RWPE2 (cell line): ENCODE measurements around the gene DENND4A.

Source experiments
- ATAC-seq: fragments of 200-7000 bp; cut with Tn5 transposase; 3 replicates; pipeline ENCODE4 v1.9.1; 2021; ENCODE audit warnings: low read depth
- DNase-seq: peaks from one replicate; pipeline ENCODE4 v3.0.0-alpha.2; 2020; ENCODE audit warnings: low spot score
- H3K27ac ChIP-seq: fragments of 450-650 bp; 2 replicates; pipeline ENCODE4 v1.5.1; 2017; ENCODE audit warnings: mild to moderate bottlenecking; ENCODE audit not compliant: poor library complexity, severe bottlenecking
- H3K27me3 ChIP-seq: fragments of 250-450 bp; sonication (Bioruptor Pico); 2 replicates; pipeline ENCODE4 v1.5.1; 2021; ENCODE audit warnings: mild to moderate bottlenecking, moderate library complexity; ENCODE audit not compliant: insufficient read depth, poor library complexity, severe bottlenecking
- H3K36me3 ChIP-seq: fragments of 250-450 bp; sonication (Bioruptor Pico); 2 replicates; pipeline ENCODE4 v1.5.1; 2020; ENCODE audit warnings: low read depth, mild to moderate bottlenecking, moderate library complexity
- H3K4me1 ChIP-seq: fragments of 250-450 bp; sonication (Bioruptor Pico); 2 replicates; pipeline ENCODE4 v1.5.1; 2021; ENCODE audit warnings: mild to moderate bottlenecking, moderate library complexity; ENCODE audit not compliant: insufficient read depth, poor library complexity, severe bottlenecking
- H3K4me3 ChIP-seq: fragments of 250-450 bp; sonication (Bioruptor Pico); 2 replicates; pipeline ENCODE4 v1.5.1; 2021; ENCODE audit warnings: mild to moderate bottlenecking, moderate library complexity; ENCODE audit not compliant: severe bottlenecking
- H3K9me3 ChIP-seq: fragments of 250-450 bp; sonication (Bioruptor Pico); 2 replicates; pipeline ENCODE4 v1.5.1; 2021; ENCODE audit warnings: mild to moderate bottlenecking, moderate library complexity; ENCODE audit not compliant: severe bottlenecking
- CTCF ChIP-seq: fragments of 450-650 bp; IDR thresholded peaks from one replicate; pipeline ENCODE4 v1.5.1; 2017; ENCODE audit warnings: mild to moderate bottlenecking, moderate library complexity; ENCODE audit not compliant: poor library complexity, severe bottlenecking

Gene DENND4A

GRCh38 chr15:65641768-65642475 lies 150.2 kb downstream of the DENND4A start:
- TF ChIP-seq CTCF: no peak
- peaks cover 15% of the 10 kb centered on the region for H3K4me1 ChIP-seq
- peak overlapping the region; percentile 48 for H3K27ac ChIP-seq
- ATAC-seq (no peak), DNase-seq (no peak)
- no peaks in the 10 kb centered on the region for H3K36me3 ChIP-seq
- no peaks in the 10 kb centered on the region for H3K27me3 ChIP-seq
- no peak overlapping the region for H3K4me3 ChIP-seq
- H3K9me3 ChIP-seq: no peaks in the 10 kb centered on the region

GRCh38 chr15:65639509-65639908 lies 152.6 kb downstream of the DENND4A start:
- Histone ChIP-seq H3K36me3 (no peaks in the 10 kb centered on the region), H3K4me1 (peaks cover 15% of the 10 kb centered on the region), H3K27me3 (no peaks in the 10 kb centered on the region), H3K9me3 (no peaks in the 10 kb centered on the region), H3K4me3 (no peak overlapping the region), H3K27ac (no peak overlapping the region)
- TF ChIP-seq CTCF: no peak
- DNase-seq (no peak), ATAC-seq (no peak)

GRCh38 chr15:65638681-65639089 lies 153.4 kb downstream of the DENND4A start:
- peaks cover 13% of the 10 kb centered on the region for H3K4me1 ChIP-seq
- H3K36me3 ChIP-seq: no peaks in the 10 kb centered on the region
- no peaks in the 10 kb centered on the region for H3K9me3 ChIP-seq
- no peaks in the 10 kb centered on the region for H3K27me3 ChIP-seq
- H3K4me3 ChIP-seq: no peak overlapping the region
- no peak overlapping the region for H3K27ac ChIP-seq
- peak; percentile 99 for TF ChIP-seq CTCF
- ATAC-seq (peak; percentile 57), DNase-seq (no peak)

GRCh38 chr15:65638109-65638508 lies 154.0 kb downstream of the DENND4A start:
- no peak for TF ChIP-seq CTCF
- Histone ChIP-seq H3K27ac (no peak overlapping the region), H3K4me1 (peaks cover 11% of the 10 kb centered on the region), H3K4me3 (no peak overlapping the region), H3K36me3 (no peaks in the 10 kb centered on the region), H3K27me3 (no peaks in the 10 kb centered on the region), H3K9me3 (no peaks in the 10 kb centered on the region)
- DNase-seq: no peak
- ATAC-seq: no peak

- no peaks in the 10 kb centered on the region for H3K36me3 ChIP-seq
- H3K4me3 ChIP-seq: no peak overlapping the region
- H3K4me1 ChIP-seq: no peaks in the 10 kb centered on the region
- no peak for DNase-seq
- H3K27ac ChIP-seq: no peak overlapping the region
- H3K9me3 ChIP-seq: no peaks in the 10 kb centered on the region
- H3K27me3 ChIP-seq: no peaks in the 10 kb centered on the region
- TF ChIP-seq CTCF: no peak
- peak; percentile 28; the same call in 2 of the 3 replicates for ATAC-seq
These were observed 157.7 kb downstream of the DENND4A start for GRCh38 chr15:65634356-65634755.
